HCT116 (cell line): ENCODE measurements around the gene AMPD1.

ENCODE experiments used
- CEBPB ChIP-seq: IDR thresholded peaks from 2 replicates; pipeline ENCODE4 v1.6.1; 2012; ENCODE audit warnings: low read depth
- CTCF ChIP-seq, 3 experiments: fragments of 200-600 bp in 1 of 3; sonication (generic) in 1 of 3; IDR thresholded peaks in 2 of 3; conservative IDR thresholded peaks in 1 of 3; 2 replicates each; pipeline ENCODE4 v1.5.1; 2012 to 2017; ENCODE audit warnings: low read depth in 2 of 3, low read length in 2 of 3, antibody characterized with exemption in 1 of 3, borderline replicate concordance in 1 of 3, control low read depth in 1 of 3, mild to moderate bottlenecking in 1 of 3, mixed read lengths in 1 of 3, mixed run types in 1 of 3, moderate library complexity in 1 of 3; ENCODE audit not compliant: insufficient read depth in 1 of 3
- EZH2 ChIP-seq: fragments of 200-600 bp; sonication (generic); IDR thresholded peaks from 2 replicates; pipeline ENCODE4 v1.6.1; 2017; ENCODE audit warnings: antibody characterized with exemption, mixed run types
- EZH2phosphoT487 ChIP-seq: fragments of 200-600 bp; IDR thresholded peaks from 2 replicates; pipeline ENCODE4 v1.6.1; 2018; ENCODE audit warnings: antibody characterized with exemption, borderline replicate concordance
- MAX ChIP-seq: IDR thresholded peaks from 2 replicates; pipeline ENCODE4 v1.6.1; 2012
- POLR2A ChIP-seq: IDR thresholded peaks from 2 replicates; pipeline ENCODE4 v1.7.0; 2011; ENCODE audit warnings: borderline replicate concordance; ENCODE audit not compliant: insufficient read depth, insufficient read length; ENCODE audit errors: extremely low read depth
- POLR2AphosphoS5 ChIP-seq: IDR thresholded peaks from 2 replicates; pipeline ENCODE4 v1.6.1; 2011; ENCODE audit warnings: mild to moderate bottlenecking, low read depth, low read length, moderate library complexity
- REST ChIP-seq: IDR thresholded peaks from 2 replicates; pipeline ENCODE4 v1.6.1; 2012; ENCODE audit warnings: low read depth
- SP1 ChIP-seq: IDR thresholded peaks from 2 replicates; pipeline ENCODE4 v1.6.1; 2012; ENCODE audit warnings: low read depth
- SRF ChIP-seq: IDR thresholded peaks from 2 replicates; pipeline ENCODE4 v1.6.1; 2012; ENCODE audit warnings: low read depth
- YY1 ChIP-seq: IDR thresholded peaks from 2 replicates; pipeline ENCODE4 v1.6.1; 2011; ENCODE audit warnings: low read length, low read depth, moderate library complexity, mild to moderate bottlenecking; ENCODE audit not compliant: insufficient replicate concordance; ENCODE audit errors: extremely low read depth
- ZBTB33 ChIP-seq: IDR thresholded peaks from 2 replicates; pipeline ENCODE4 v1.6.1; 2011; ENCODE audit warnings: mild to moderate bottlenecking, low read length, moderate library complexity; ENCODE audit not compliant: insufficient replicate concordance; ENCODE audit errors: extremely low read depth
- ZNF274 ChIP-seq: fragments of 200-500 bp; sonication (Bioruptor generic); IDR thresholded peaks from 2 replicates; pipeline ENCODE4 v1.6.1; 2014; ENCODE audit warnings: mild to moderate bottlenecking, low read depth, low read length, inconsistent platforms

GRCh38 chr1:114728553-114728952 is 33.2 kb upstream of the AMPD1 start:
- no peak for TF ChIP-seq CTCF (IDR thresholded peaks at IDR 0.05 in 2 of 3, conservative IDR thresholded peaks at IDR 0.05 in 1 of 3; ENCODE audit: borderline replicate concordance in 1 of 3, insufficient read depth in 1 of 3, low read depth in 2 of 3, low read length in 2 of 3)
- no peak for TF ChIP-seq POLR2AphosphoS5
- TF ChIP-seq CEBPB: no peak
- TF ChIP-seq EZH2phosphoT487: no peak
- TF ChIP-seq YY1: no peak
- TF ChIP-seq SRF: no peak
- TF ChIP-seq ZNF274: no peak
- no peak for TF ChIP-seq SP1
- no peak for TF ChIP-seq EZH2
- no peak for TF ChIP-seq POLR2A
- TF ChIP-seq MAX: no peak
- TF ChIP-seq REST: no peak
- no peak for TF ChIP-seq ZBTB33
